Measurements from ENCODE around the gene EPN3.

DNA sequence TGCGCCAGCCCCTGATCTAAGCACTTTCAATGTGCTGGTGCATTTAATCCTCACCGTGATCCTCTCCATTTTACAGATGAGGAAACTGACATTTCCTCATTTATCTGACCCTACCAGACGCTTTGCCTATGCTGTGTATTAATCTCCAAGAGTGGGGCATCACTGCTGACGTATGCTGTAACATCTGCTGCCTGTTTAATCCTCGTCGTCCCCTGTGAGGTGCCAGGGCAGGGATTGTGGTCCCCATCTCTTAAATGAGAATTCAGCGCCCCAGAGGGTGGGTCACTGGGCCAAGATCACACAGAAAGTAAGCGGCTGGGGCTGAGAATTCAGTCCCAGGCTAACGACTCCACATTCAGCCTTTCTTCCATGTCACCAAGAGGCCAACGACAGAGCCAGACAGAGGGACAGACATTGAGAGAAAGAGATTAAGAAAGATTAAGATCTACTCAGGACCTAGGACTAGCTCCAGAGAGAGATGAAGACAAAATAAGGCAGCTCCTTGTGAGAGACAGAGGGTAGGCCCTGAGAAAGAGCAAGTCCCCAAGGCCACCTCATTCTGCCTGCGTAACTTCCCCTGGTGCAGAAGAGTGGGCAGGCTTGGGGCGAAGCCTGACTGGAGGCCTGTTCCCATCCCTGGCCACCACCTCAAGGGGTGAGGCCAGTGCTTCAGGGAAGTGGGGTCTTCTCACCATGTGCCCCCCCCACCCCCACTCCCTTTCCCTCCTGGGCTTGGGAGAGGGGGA is 41.5 kb downstream of the EPN3 start:
- TF ChIP-seq, protein P1, sequence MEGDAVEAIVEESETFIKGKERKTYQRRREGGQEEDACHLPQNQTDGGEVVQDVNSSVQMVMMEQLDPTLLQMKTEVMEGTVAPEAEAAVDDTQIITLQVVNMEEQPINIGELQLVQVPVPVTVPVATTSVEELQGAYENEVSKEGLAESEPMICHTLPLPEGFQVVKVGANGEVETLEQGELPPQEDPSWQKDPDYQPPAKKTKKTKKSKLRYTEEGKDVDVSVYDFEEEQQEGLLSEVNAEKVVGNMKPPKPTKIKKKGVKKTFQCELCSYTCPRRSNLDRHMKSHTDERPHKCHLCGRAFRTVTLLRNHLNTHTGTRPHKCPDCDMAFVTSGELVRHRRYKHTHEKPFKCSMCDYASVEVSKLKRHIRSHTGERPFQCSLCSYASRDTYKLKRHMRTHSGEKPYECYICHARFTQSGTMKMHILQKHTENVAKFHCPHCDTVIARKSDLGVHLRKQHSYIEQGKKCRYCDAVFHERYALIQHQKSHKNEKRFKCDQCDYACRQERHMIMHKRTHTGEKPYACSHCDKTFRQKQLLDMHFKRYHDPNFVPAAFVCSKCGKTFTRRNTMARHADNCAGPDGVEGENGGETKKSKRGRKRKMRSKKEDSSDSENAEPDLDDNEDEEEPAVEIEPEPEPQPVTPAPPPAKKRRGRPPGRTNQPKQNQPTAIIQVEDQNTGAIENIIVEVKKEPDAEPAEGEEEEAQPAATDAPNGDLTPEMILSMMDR (IDR thresholded peaks at IDR 0.05): no peak
- TF ChIP-seq EP300 (IDR thresholded peaks at IDR 0.05; ENCODE audit: low read depth): no peak
- no peak for TF ChIP-seq POLR2A (IDR thresholded peaks at IDR 0.05)
